ENCODE data around the gene LEFTY2.
"Not testable (repeated sequence)": the region's sequence is repeated elsewhere in the genome, so short reads cannot be mapped to it uniquely, and the experiment has no call there.

Gene LEFTY2

GRCh38 chr1:225888289-225888897 lies 52.6 kb downstream of the LEFTY2 start:
- Histone ChIP-seq H3K9ac (ENCODE audit: low read length) (no peak overlapping the region), H3K4me1 (ENCODE audit: control insufficient read depth, insufficient read depth, low read length) (no peaks in the 10 kb centered on the region), H3K27ac (ENCODE audit: low read depth, low read length) (no peak overlapping the region), H3K4me3 (ENCODE audit: low read length) (peak overlapping the region; percentile 47), H3K27me3 (ENCODE audit: control insufficient read depth, insufficient read depth, low read length) (no peaks in the 10 kb centered on the region), H3K36me3 (ENCODE audit: control insufficient read depth, insufficient read depth, low read length) (no peaks in the 10 kb centered on the region)

GRCh38 chr1:225887554-225888288 lies 53.3 kb downstream of the LEFTY2 start:
- not testable (repeated sequence) for H3K9ac ChIP-seq (ENCODE audit: low read length); H3K4me1 ChIP-seq (ENCODE audit: control insufficient read depth, insufficient read depth, low read length); H3K36me3 ChIP-seq (ENCODE audit: control insufficient read depth, insufficient read depth, low read length); H3K27me3 ChIP-seq (ENCODE audit: control insufficient read depth, insufficient read depth, low read length); H3K27ac ChIP-seq (ENCODE audit: low read depth, low read length)
- peak overlapping the region; percentile 47 for H3K4me3 ChIP-seq (ENCODE audit: low read length)

GRCh38 chr1:225887030-225887314 lies 54.0 kb downstream of the LEFTY2 start:
- no peaks in the 10 kb centered on the region for H3K36me3 ChIP-seq (ENCODE audit: control insufficient read depth, insufficient read depth, low read length)
- H3K9ac ChIP-seq (ENCODE audit: low read length) = no peak overlapping the region
- no peaks in the 10 kb centered on the region for H3K27me3 ChIP-seq (ENCODE audit: control insufficient read depth, insufficient read depth, low read length)
- no peaks in the 10 kb centered on the region for H3K4me1 ChIP-seq (ENCODE audit: control insufficient read depth, insufficient read depth, low read length)
- H3K4me3 ChIP-seq (ENCODE audit: low read length) = no peak overlapping the region
- no peak overlapping the region for H3K27ac ChIP-seq (ENCODE audit: low read depth, low read length)

All from rectal smooth muscle tissue (tissue), 1 donor.